GM23248 (cell line): ENCODE results near the gene CDKAL1.

Experiments
- EZH2 ChIP-seq: fragments of 200-600 bp; sonication (generic); IDR thresholded peaks from 2 replicates; pipeline ENCODE4 v1.6.1; 2018; ENCODE audit warnings: antibody characterized with exemption, mild to moderate bottlenecking; ENCODE audit not compliant: insufficient read depth, poor library complexity, severe bottlenecking
- EZH2phosphoT487 ChIP-seq: fragments of 200-600 bp; sonication (generic); IDR thresholded peaks from 2 replicates; pipeline ENCODE4 v1.6.1; 2018; ENCODE audit warnings: antibody characterized with exemption, moderate library complexity, mild to moderate bottlenecking, low read depth; ENCODE audit not compliant: insufficient read depth

DNA sequence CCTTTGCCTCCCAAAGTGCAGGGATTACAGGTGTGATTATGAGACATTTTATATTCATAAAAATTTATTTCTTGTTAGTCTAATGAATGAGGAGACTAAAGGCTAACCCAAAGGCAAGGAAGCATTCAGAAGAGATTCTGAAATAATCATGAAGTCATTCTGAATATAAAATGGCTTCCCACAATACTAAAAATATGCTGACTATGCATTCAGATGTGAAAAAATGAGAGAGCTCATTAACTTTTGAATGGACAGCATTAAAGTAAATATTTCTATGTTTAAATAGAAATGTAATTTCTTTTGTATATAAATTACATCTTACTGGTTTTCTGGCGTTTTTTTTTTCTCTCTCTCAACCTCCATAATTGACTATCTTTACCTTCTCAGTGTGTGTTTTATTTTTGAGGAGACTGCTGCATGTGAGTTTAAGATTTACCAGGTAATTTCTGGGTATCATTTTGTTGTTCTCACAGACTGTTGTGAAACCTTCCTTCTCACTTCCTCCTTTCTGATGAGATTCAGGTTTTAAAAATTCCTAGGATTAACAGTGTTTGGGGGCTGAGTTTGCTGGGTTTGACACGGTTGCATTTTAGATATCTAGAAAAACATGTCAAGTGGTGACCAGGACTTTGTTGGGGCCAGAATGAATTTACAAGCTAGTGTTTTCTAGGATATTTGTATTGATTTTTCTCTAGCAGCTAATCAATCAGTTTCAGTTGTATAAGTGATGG, 316.6 kb downstream of the CDKAL1 start:
- TF ChIP-seq EZH2: no peak
- no peak for TF ChIP-seq EZH2phosphoT487
